Measurements from ENCODE around the gene ZBTB12. TPM values are rescaled to one million over a fixed set of nuclear protein-coding genes. Genes with fewer than 3 reads are reported as not detected.
"Not testable (repeated sequence)": the region's sequence is repeated elsewhere in the genome, so short reads cannot be mapped to it uniquely, and the experiment has no call there.

Gene ZBTB12
- polyA plus RNA-seq, 3 donors, result 0.11 TPM; not detected in 2

DNA sequence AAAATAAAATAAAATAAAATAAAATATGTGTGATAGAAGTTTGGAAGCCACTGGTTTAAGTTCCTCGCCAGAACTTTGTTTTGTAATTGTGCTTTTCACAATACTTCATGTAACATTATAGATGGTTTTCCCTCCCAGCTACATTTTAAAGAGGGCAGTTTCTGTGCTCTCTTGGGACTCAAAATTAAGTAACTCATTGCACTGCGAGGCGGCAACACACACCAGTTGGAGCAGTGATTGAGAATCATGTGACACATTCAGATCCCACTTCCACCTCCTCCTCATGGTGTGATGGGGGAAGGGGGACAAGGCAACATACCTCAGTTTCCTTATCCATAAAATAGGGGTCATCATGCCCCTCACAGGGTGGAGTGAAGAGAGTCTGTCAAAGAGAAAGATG lies 33.1 kb upstream of the ZBTB12 start:
- H3K4me2 ChIP-seq (replicated peaks; ENCODE audit: extremely low read depth, low read length, poor library complexity, severe bottlenecking), result no peak overlapping the region
- Mint-ChIP-seq H3K4me3 (no peak overlapping the region), H3K4me1 (peaks cover 2% of the 10 kb centered on the region), H3K27ac (no peak overlapping the region), H3K36me3 (no peaks in the 10 kb centered on the region), H3K9me3 (peaks cover 0 to 1% (median 0%) of the 10 kb centered on the region in 7 donors), H3K27me3 (ENCODE audit: low read depth in 3 of 3) (peaks cover 3 to 9% (median 4%) of the 10 kb centered on the region in 3 donors)
- no peak for DNase-seq
- H3K27ac ChIP-seq (ENCODE audit: low read depth in 1 of 2, low read length in 2 of 2), result no peak overlapping the region
- no peaks in the 10 kb centered on the region for H3K9me3 ChIP-seq (replicated peaks in 1 of 2; ENCODE audit: control insufficient read depth in 1 of 2, insufficient read depth in 1 of 2, low read length in 2 of 2)
- no peak overlapping the region for H3K4me3 ChIP-seq (replicated peaks in 1 of 3; ENCODE audit: low read depth in 2 of 3, low read length in 3 of 3)
- no peak overlapping the region for H3K9ac ChIP-seq (ENCODE audit: insufficient read depth, low read length, poor library complexity, severe bottlenecking)
- TF ChIP-seq, protein P1, sequence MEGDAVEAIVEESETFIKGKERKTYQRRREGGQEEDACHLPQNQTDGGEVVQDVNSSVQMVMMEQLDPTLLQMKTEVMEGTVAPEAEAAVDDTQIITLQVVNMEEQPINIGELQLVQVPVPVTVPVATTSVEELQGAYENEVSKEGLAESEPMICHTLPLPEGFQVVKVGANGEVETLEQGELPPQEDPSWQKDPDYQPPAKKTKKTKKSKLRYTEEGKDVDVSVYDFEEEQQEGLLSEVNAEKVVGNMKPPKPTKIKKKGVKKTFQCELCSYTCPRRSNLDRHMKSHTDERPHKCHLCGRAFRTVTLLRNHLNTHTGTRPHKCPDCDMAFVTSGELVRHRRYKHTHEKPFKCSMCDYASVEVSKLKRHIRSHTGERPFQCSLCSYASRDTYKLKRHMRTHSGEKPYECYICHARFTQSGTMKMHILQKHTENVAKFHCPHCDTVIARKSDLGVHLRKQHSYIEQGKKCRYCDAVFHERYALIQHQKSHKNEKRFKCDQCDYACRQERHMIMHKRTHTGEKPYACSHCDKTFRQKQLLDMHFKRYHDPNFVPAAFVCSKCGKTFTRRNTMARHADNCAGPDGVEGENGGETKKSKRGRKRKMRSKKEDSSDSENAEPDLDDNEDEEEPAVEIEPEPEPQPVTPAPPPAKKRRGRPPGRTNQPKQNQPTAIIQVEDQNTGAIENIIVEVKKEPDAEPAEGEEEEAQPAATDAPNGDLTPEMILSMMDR (IDR thresholded peaks at IDR 0.05), result no peak
- intact Hi-C loops (cut with micrococcal nuclease), result no loop called here
- no peaks in the 10 kb centered on the region for H4K20me1 ChIP-seq (ENCODE audit: insufficient read depth, low read length)
- H3K27me3 ChIP-seq (ENCODE audit: control insufficient read depth in 2 of 2, insufficient read depth in 2 of 2, low read length in 2 of 2), result no peaks in the 10 kb centered on the region
- no peak overlapping the region for H2AFZ ChIP-seq (ENCODE audit: insufficient read depth, low read depth, low read length, poor library complexity, severe bottlenecking)
- H3K36me3 ChIP-seq (replicated peaks in 1 of 2; ENCODE audit: control insufficient read depth in 1 of 2, insufficient read depth in 2 of 2, low read length in 2 of 2), result no peaks in the 10 kb centered on the region
- H3K4me1 ChIP-seq (ENCODE audit: control insufficient read depth in 1 of 2, insufficient read depth in 2 of 2, low read length in 2 of 2), result peaks cover 0 to 1% of the 10 kb centered on the region in 2 donors
- WGBS (ENCODE audit: insufficient coverage), result no CpG with 5 or more reads among the region's 3 CpGs
- H3K79me2 ChIP-seq (ENCODE audit: insufficient read depth, low read length), result no peaks in the 10 kb centered on the region

DNA sequence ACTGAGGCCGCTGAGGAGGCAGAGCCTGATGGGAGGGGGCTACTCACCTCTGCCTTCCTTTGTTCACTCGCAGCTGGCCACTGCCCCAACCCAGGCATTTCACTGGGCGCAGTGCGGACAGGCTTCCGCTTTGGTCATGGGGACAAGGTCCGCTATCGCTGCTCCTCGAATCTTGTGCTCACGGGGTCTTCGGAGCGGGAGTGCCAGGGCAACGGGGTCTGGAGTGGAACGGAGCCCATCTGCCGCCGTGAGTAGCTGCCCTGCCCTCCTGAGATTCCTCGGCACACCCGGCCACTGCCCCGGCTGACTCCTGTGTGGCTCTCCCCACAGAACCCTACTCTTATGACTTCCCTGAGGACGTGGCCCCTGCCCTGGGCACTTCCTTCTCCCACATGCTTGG lies 31.7 kb upstream of the ZBTB12 start:
- peaks cover 0 to 6% (median 3%) of the 10 kb centered on the region in 3 donors for H3K27me3 Mint-ChIP-seq (ENCODE audit: low read depth in 3 of 3)
- Histone ChIP-seq H4K20me1 (ENCODE audit: insufficient read depth, low read length) (no peaks in the 10 kb centered on the region), H2AFZ (ENCODE audit: insufficient read depth, low read depth, low read length, poor library complexity, severe bottlenecking) (no peak overlapping the region), H3K27ac (ENCODE audit: low read depth in 1 of 2, low read length in 2 of 2) (no peak overlapping the region), H3K79me2 (ENCODE audit: insufficient read depth, low read length) (no peaks in the 10 kb centered on the region), H3K27me3 (ENCODE audit: control insufficient read depth in 2 of 2, insufficient read depth in 2 of 2, low read length in 2 of 2) (no peaks in the 10 kb centered on the region), H3K9ac (ENCODE audit: insufficient read depth, low read length, poor library complexity, severe bottlenecking) (no peak overlapping the region), H3K4me1 (ENCODE audit: control insufficient read depth in 1 of 2, insufficient read depth in 2 of 2, low read length in 2 of 2) (peaks cover 4 to 16% of the 10 kb centered on the region in 2 donors), H3K4me2 (replicated peaks; ENCODE audit: extremely low read depth, low read length, poor library complexity, severe bottlenecking) (no peak overlapping the region), H3K36me3 (replicated peaks in 1 of 2; ENCODE audit: control insufficient read depth in 1 of 2, insufficient read depth in 2 of 2, low read length in 2 of 2) (no peaks in the 10 kb centered on the region), H3K4me3 (replicated peaks in 1 of 3; ENCODE audit: low read depth in 2 of 3, low read length in 3 of 3) (no peak overlapping the region), H3K9me3 (replicated peaks in 1 of 2; ENCODE audit: control insufficient read depth in 1 of 2, insufficient read depth in 1 of 2, low read length in 2 of 2) (no peaks in the 10 kb centered on the region)
- H3K9me3 Mint-ChIP-seq, result peaks cover 0 to 1% (median 0%) of the 10 kb centered on the region in 7 donors
- no peaks in the 10 kb centered on the region for H3K36me3 Mint-ChIP-seq
- intact Hi-C loops (cut with micrococcal nuclease), result no loop called here
- TF ChIP-seq, protein P1 (IDR thresholded peaks at IDR 0.05), result no peak
- H3K27ac Mint-ChIP-seq, result no peak overlapping the region
- no peak overlapping the region for H3K4me3 Mint-ChIP-seq
- DNase-seq, result no peak
- peaks cover 10% of the 10 kb centered on the region for H3K4me1 Mint-ChIP-seq
- 94% methylated on average over 18 of the region's 19 CpGs for WGBS (ENCODE audit: insufficient coverage)

DNA sequence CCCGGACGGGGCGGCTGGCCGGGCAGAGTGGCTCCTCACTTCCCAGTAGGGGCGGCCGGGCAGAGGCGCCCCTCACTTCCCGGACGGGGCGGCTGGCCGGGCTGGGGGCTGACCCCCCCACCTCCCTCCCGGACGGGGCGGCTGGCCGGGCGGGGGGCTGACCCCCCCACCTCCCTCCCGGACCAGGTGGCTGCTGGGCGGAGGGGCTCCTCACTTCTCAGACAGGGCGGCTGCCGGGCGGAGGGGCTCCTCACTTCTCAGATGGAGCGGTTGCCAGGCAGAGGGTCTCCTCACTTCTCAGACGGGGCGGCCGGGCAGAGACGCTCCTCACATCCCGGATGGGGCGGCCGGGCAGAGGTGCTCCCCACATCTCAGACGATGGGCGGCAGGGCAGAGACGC lies 30.3 kb upstream of the ZBTB12 start:
- H3K4me2 ChIP-seq (replicated peaks; ENCODE audit: extremely low read depth, low read length, poor library complexity, severe bottlenecking); H3K36me3 ChIP-seq (replicated peaks in 1 of 2; ENCODE audit: control insufficient read depth in 1 of 2, insufficient read depth in 2 of 2, low read length in 2 of 2); H3K27ac Mint-ChIP-seq; H3K9ac ChIP-seq (ENCODE audit: insufficient read depth, low read length, poor library complexity, severe bottlenecking); H3K79me2 ChIP-seq (ENCODE audit: insufficient read depth, low read length); H3K4me3 Mint-ChIP-seq; H3K27me3 ChIP-seq (ENCODE audit: control insufficient read depth in 2 of 2, insufficient read depth in 2 of 2, low read length in 2 of 2); H4K20me1 ChIP-seq (ENCODE audit: insufficient read depth, low read length); H2AFZ ChIP-seq (ENCODE audit: insufficient read depth, low read depth, low read length, poor library complexity, severe bottlenecking); H3K36me3 Mint-ChIP-seq; H3K4me3 ChIP-seq (replicated peaks in 1 of 3; ENCODE audit: low read depth in 2 of 3, low read length in 3 of 3); H3K27ac ChIP-seq (ENCODE audit: low read depth in 1 of 2, low read length in 2 of 2); H3K9me3 ChIP-seq (replicated peaks in 1 of 2; ENCODE audit: control insufficient read depth in 1 of 2, insufficient read depth in 1 of 2, low read length in 2 of 2); H3K9me3 Mint-ChIP-seq; H3K27me3 Mint-ChIP-seq (ENCODE audit: low read depth in 3 of 3); intact Hi-C loops (cut with micrococcal nuclease); DNase-seq: not testable (repeated sequence)
- peaks cover 24% of the 10 kb centered on the region for H3K4me1 Mint-ChIP-seq
- no CpG with 5 or more reads among the region's 32 CpGs for WGBS (ENCODE audit: insufficient coverage)
- H3K4me1 ChIP-seq (ENCODE audit: control insufficient read depth in 1 of 2, insufficient read depth in 2 of 2, low read length in 2 of 2), result peaks cover 4 to 29% of the 10 kb centered on the region in 2 donors

Data from CD14-positive monocyte (primary cell).